Measurements from ENCODE around the gene SLC12A3.

- no peak for TF ChIP-seq YY1 (IDR thresholded peaks at IDR 0.05; ENCODE audit: low read depth, low read length)
- TF ChIP-seq CEBPB (IDR thresholded peaks at IDR 0.05; ENCODE audit: low read depth, low read length), result no peak
- TF ChIP-seq GABPA (IDR thresholded peaks at IDR 0.05; ENCODE audit: borderline replicate concordance, insufficient read depth, low read length), result no peak
- TF ChIP-seq TAF1 (IDR thresholded peaks at IDR 0.05; ENCODE audit: low read depth, low read length), result no peak
- no peak for TF ChIP-seq POLR2A (IDR thresholded peaks at IDR 0.05; ENCODE audit: control extremely low read depth in 1 of 2, low read depth in 2 of 2, low read length in 2 of 2)
- TF ChIP-seq CTCF (IDR thresholded peaks at IDR 0.05; ENCODE audit: control extremely low read depth in 1 of 3, insufficient read depth in 1 of 3, low read depth in 1 of 3, low read length in 3 of 3), result no peak
- TF ChIP-seq BRCA1 (IDR thresholded peaks at IDR 0.05; ENCODE audit: low read depth, low read length), result no peak
- TF ChIP-seq RFX5 (IDR thresholded peaks at IDR 0.05; ENCODE audit: borderline replicate concordance, low read depth, low read length), result no peak
These were observed 65.7 kb downstream of the SLC12A3 start for GRCh38 chr16:56930486-56931270.

Data from H1 (cell line).